COLO829 (cell line): ENCODE data around the gene POTEF.
"Not testable (repeated sequence)": the region's sequence is repeated elsewhere in the genome, so short reads cannot be mapped to it uniquely, and the experiment has no call there.

Source experiments
- DNase-seq: peaks from one replicate; pipeline ENCODE4 v3.0.0; 2012; ENCODE audit warnings: low spot score

Gene POTEF

DNA sequence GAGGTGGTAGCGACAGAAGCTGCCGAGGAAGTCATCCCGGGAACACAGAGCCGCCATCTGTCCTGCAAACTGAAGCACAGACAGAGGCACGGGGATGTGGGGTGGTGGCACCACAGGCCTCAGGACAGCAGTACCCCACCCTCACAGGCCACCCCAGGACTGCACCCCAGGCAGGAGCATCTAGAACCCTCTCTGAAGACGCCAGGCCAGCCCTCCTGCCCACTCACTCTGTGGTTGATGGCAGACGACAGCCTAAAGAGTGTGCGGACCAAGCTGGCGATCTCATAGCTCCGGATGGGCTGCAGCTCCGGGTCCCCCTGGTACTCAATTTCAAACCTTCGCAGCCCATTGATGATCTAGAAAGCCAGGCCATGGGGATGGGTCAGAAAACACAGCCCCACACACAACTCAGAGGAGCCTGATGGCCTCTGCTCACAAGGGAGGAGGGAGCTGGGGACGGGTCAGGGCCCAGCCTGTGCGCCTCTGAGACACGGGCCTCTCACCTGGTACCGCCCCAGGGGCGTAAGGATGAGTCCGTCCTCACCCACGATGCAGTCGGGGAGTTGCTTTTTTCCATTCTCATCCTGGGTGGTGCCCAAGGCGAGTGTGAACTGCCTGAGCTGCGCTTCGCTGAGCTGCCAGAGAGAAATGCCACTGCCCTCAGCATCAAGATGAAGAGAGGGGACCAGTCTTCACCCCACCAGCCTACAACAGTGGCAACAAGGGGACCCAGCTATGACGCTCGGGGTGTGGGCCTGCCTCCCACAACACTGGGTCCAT is 24.0 kb upstream of the POTEF start:
- DNase-seq: no peak

DNA sequence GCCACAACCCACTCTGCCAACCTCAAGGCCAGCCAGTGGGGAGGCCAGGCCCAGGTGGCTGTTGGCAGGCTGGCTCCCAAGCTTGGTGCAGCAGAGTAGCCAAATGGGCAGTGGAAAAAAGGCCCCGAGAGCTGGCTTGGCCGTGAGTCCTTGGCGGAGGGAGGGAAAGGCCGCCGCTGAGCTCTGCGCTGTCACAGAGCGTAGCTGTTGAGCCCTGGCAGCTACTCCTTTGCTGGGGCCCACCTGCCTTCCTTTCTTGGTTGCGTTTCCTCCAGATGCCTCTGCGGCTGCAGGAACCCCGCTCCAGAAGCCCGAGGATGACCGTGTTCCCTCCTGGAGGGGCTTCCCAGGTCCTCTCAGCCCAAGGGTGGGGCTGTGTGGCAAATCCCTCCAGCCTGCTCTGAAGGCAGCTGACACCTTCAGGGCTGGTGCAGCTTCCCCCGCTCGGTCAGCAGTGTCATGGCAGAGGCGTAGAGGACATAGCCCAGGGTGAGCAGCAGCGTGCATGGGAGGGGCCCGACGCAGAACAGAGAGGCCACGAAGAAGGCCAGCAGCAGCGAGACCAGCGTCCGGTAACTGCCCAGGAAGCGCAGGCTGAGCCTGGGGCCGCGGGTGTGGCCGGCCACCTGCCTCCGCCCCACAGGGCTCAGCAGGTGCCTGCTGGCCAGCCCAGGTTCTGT is 23.3 kb upstream of the POTEF start:
- DNase-seq: not testable (repeated sequence)

DNA sequence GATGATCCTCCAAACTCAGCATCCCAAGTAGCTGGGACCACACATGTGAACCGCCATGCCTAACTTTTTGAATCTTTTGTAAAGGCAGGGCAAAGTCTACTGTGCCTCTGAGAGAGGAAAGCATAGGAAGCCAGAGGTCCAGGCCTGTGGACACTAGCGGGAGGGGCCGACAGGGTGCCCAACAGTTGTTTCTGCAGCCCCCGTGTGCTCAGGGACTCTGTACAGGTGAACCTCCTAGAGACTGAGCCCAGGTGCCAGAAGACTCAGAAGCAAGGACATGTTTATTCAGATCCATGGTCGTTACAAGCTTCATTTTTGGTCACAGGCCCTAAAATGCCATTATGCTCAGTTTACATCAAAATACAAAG is 22.1 kb upstream of the POTEF start:
- DNase-seq: not testable (repeated sequence)

DNA sequence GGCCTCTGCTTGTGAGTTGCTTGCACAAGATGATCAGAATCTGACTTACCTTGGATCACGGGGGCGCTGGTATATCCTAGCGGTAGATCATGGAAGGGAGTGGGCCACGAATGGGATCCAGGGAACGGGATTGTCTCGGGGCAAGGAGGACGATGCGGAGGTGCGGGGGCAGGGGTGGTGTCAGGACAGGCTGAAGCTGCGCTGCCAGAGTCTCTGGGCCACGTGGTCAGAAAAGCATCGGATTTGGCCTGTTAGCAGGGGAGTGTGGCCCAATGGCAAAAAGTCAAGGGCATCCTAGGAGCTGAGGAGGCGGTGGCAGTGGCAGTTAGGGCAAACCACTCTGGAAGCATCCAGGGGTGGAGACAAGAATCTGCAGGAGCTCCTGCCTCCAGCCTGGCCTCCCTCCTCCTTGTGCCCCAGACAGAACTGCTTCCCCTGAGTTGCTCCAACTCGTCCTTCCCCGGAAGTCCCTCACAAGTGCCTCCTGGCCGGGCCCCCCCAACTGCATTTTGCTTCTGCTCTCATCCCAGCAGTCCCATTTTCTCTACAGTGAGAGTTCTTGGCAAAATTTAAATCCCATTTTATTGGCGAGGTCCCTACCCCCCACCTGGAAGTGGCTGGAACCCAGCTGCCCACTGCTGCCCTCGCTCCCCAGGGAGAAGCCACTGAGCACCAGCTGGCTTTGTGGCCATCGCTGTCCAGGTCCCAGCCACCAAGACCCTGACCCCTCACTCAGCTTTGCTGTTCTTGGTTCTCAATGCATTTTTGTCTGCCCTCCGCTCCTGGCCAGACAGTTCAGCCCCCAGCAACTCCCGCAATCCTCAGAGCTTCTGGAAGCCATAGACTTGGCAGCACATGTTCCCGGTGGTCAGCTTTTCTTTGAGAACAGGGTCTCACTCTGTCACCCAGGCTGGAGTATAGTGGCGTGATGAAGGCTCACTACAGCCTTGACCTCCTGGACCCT is 21.4 kb upstream of the POTEF start:
- DNase-seq: no peak

DNA sequence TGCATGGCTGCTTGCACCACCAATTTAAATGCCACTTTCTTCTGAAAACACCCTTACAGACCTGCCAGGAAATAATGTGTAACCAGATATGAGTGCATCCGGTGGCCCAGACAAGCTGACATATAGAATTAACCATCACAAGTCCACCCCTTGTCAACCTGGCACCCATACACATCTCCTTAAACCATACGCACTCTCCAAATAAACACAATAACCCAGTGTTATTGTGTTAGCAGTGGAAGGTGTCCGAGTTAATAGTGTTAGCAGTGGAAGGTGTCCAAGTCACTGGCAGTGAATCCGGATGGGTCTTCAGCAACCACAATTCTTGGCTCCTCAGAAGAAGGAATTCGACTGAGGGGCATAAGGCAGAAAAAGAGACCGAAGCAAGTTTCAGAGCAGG is 19.5 kb upstream of the POTEF start:
- DNase-seq: not testable (repeated sequence)

DNA sequence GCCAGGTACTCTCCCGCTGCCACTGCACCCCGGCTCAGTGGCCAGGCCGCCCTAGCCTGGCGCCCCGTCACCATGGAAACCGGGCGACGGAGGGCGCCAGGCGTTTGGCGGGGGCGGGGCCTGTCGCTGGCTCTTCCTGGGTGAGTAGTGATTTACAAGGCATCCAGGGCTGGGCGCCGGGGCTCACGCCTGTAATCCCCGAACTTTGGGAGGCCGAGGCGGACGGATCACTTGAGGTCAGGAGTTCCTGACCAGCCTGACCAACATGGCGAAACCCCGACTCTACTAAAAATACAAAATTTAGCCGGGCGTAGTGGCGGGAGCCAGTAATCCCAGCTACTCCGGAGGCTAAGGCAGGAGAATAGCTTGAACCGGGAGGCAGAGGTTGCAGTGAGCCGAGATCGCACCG is 16.0 kb upstream of the POTEF start, which contains the start of gene CCDC74B:
CCDC74B (minus strand) TSS at position 107 of the 409 bp plus-strand sequence. CDS start 116 bp downstream, outside the sequence.
- not testable (repeated sequence) for DNase-seq

DNA sequence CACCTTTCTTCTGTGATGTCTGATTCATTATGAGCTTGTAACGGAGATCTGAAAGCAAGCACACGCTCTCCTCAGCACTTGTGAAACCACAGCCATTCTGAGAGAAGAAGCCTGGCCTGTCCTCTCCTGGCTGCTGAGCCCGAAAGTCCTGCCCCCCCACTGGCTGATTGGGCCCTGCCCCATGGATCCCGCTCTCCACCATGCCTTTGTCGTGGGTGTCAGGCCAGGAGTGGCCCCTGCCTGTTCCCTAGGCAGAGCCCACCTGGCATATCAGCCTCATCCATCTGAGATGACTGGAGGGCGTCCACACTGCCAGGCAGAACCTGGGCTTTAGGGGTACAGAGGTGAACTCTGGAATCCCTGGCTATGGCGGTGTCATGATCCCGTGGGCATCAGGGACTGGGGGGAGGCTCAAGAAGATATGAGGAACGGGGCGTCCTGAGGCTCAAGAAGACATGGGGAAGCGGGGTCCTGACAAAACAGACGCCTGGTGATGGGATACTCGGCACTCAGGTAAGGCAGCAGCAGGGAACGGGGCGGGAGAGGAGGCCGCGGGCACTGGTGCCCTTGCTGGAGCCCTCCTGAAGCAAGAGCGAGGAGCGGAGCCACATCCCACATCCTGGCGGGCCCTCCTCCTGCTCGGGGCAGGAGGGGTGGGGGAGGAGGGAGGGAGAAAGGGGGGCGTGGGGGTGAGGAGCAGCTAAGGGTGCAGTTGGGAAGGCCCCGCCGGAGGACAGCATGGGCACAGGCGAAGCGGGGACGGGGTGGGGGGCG is 14.4 kb upstream of the POTEF start:
- DNase-seq: not testable (repeated sequence)

DNA sequence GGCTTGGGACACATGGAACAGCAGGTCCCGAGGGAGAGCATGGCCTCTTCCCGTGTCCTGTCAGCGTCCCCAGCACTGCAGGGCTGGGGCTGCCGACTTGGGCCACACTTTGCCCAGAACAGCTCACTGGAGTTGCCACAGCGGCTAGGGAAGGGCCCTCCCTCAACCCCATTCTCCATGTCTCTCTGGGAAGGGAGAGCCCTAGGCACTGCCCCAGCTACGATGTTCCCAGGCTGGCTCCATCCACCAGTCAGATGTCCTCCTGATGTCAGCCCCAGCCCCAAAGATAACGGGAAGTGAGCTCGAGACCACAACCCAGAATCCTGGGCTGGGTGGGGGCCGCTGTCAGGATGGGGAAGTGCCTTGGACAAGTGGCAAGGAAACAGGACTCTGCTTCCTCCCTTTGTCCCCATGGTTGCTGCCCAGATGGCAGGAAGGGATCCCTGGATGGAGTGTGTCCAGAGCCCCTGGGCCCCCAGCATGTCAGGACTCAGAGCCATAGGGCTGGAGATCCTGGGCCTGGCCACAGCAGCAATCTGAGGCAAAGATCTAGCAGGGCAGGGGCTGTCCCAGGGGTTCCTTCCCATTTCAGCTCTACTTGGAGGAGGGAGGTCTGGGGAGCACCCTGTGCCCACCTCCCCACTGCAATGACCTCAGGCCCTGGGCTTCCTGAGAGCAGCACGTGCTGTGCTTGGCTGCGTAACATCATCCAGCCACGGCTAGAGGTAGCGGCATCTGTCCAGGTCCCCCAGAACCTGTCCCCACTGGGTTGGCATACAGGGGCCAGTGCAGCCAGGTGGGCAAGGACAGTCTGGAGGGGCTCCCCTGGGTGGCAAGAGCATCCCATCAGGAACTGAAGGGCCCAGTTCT is 13.6 kb upstream of the POTEF start:
- not testable (repeated sequence) for DNase-seq

DNA sequence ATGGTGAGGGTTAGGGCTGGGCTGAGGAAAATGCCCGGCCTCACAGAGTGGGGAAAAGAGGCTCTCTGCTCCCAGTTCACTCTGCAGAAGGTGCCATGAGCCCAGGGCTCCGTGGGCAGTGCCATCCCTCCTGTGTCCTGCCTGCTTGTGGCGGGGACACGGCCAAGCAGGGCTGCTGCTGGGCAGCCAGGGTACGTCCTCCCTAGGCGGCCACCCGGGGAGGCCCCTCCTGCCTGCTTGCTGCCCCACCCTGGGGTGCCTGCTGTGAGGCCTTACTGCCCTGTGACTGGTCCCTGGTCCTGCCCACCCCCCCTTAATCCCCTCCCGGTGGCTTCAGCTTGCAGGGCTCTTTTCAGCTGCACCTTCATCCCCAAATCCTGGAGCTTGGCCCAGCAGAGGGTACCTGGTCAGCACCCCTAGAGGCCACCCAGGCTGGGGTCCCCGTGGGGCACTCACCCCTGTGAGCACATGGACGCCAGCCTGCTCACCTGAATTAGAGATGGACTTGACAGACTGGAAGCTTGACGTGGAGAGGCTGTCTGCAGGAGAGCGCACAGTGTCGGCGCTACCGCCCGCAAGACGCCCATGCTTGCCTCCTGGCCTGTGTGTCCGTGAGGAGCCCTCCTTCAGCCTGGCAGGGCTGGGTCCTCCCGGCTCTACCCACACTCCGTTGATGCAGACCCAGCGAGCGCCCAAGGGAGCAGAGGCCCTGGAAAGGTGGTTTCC is 12.8 kb upstream of the POTEF start:
- not testable (repeated sequence) for DNase-seq

DNA sequence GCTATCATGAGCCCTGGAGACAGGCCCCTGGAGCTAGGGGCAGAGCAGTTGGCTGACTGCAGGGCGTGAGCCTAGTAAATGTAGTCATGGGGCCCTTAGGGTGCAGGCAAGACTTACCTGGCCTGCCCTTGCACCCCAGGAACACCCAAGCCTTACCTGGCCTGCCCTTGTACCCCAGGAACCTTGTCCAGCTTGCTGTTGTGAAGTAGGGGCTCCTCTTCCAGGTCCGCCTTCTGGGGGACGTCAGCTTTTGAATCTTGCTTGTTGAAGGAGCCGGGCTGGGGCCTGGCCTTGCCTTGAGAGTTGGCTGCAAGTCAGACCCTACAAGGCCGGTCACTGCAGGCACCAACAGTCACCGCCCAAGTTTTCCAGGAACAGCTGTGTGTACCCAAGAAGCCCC is 12.0 kb upstream of the POTEF start:
- not testable (repeated sequence) for DNase-seq

DNA sequence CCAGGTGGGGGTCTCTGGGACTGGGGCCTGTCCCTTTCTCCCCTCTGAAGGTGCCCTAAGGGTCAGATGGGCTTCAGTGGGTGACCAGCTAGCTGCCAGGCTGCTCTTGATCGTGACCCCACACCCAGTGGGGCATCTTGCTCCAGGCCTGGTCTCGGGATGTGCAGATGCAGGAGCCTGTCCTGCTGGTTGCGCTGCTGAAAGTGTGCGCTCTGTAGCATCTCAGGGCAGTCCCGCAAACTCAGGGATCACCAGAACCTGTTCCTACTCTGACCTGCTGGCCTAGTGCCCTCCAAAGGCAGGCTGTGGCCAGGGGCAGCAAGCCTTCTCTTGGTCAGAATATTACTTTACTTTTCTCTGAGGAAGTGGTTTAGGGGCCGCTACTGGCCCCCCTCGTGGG is 11.5 kb upstream of the POTEF start:
- not testable (repeated sequence) for DNase-seq

DNA sequence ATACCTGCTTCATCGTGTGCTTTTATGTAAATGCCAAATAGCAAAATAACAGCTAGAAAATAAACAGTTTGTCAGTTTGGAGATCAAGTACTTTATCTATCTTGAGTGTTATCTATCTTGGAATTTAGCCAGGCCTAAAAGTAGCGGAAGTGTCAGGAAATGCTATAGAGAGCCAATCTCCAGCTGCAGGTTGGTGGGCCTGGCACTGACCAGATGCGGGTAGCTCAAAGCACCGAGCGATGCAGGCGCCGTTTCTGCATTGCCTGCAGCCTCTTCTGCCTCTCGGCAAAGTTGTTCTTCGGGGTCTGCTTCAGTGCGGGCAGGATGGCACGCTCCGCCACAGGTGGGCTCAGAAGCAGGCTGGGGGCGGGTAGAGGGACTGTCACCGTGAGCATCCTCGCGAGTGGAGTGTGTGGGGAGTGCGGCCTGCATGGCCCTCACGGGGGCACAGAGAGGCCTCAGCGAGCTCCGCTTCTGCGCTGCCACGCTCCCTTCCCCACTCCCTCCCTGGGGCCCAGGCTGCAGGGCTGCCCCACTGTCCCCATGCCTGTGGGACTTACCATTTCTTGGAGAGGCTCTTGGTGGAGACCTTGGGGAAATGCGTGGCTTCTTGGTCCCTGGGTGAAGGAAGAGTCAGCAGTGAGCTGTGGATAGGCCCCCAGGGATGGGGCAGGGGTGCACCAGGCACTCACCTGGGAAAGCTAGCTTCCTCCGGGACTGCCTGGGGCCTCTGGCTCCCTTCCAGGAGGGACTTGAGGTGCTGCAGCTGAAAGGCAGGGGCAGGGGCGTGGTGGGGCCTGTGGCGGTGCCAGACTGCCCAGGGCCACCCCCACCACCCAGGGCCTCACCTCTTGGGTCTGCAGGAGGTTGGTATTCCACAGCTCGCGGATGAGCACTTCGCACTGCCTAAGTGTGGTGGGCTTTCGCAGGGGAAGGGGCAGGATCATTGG is 10.6 kb upstream of the POTEF start:
- not testable (repeated sequence) for DNase-seq

DNA sequence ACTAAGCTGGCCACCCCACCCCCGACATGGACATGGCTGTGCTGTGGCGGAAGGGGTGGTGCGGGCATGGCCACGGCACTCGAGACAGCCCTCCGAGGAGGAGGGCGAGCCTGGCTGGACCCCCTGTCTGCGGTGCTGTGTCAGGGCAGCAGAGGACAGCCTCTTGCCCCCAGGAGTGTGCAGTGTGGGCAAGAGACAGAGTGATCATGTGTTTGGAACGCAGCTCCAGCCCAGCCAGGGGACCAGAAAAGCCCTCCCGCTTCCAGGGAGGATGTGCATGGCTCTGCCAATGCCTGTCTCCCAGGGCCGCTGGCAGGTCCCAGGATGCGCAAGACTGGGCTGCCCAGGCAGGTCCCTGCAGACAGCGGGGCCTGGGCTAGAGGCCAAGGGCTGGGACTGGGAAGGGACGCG is 9.8 kb upstream of the POTEF start:
- DNase-seq: not testable (repeated sequence)

DNA sequence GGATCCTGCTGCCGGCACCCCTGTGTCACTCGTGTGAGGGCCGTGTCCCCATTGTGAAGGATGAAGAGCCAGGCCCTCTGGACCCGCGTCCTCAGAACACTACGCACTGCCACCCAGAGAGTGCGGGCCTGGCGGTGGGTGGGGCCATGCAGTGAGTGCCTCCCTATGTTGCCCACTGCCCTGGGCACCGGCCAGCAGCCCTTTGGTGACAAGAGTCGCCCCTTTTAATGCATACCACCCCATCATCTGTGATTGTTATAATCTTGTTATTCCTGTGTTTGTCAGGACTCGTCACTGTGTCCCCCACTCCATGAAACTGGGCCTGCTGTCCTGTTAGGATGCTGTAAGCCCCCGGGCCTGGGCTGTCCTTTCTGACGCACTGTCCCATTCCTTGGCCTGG is 9.3 kb upstream of the POTEF start:
- DNase-seq: not testable (repeated sequence)

DNA sequence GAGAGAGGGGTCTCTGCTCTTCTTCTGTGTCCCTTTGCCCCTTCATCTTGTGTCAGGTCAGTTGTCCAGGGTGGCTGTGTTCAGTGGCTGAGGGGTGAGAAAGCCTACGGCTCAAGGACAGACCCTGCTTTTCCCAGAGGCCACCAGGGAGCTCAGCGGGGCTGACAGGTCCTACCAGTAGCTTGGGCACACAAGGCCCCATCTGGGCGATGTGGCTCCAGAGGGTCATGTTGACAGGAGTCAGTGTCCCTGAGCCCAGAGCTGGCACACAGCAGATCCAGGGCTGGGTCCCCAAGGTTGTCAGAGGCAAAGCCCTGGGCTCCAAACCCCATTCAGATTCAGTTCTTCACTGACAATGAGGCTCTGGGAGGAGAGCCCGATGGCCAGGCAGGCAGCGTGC is 8.1 kb upstream of the POTEF start:
- DNase-seq: not testable (repeated sequence)

DNA sequence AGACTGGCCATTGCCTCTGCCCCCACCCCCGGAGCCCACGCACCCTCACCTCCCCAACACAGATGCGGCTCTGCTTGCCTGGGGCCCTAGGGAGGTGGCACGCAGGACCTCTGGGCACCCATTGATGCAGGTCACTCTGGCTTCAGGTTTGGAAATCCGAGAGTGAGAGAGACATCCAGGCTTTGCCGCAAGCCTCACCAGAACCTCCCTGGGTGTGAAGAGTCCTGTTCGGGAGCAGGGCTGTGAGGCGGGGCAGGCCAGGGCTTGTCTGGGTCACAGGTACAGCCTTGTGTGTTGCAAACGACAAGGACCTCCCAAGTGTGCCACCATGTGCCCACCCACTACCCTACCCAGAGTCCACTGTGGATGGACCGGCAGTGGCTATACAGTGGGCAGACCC is 7.5 kb upstream of the POTEF start:
- not testable (repeated sequence) for DNase-seq

DNA sequence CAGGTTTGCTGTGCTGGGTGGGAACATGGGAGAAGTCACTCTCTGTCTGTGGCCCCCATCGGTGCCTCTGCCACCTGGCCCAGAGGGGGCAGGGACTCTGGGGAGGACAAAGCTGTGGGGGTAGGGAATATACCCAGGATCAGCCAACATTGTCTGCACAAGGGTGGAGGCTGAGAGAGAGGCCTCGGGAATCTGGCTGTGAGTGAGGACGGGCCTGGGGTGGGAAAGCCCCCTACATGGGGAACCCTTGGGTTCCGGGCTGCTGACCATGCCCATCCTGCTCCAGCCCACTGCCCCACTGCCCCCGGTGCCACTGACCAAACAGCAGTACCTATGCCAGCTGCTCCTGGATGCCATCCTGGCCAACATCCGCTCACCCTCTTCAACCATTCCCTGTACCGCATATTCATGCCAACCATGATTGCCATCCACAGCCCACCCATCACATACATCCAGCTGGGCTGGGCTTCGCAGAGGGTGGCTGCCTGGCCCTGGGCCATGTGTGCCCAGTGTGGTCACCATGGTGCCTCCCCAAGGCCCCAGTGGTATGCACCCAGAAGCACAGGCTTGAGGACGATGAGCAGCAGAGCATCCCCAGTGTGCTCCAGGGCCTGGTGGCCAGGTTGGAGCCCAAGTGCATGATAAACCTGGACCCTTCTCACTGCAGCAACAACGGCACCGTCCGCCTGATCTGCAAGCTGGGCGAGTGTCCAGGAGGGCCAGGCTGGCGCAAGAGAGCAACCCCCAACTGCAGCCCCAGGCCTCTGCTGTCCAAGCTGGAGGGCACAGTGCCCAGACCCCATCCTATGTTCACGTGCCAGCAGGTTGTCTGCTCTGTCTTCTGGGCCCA is 6.9 kb upstream of the POTEF start:
- DNase-seq: no peak

DNA sequence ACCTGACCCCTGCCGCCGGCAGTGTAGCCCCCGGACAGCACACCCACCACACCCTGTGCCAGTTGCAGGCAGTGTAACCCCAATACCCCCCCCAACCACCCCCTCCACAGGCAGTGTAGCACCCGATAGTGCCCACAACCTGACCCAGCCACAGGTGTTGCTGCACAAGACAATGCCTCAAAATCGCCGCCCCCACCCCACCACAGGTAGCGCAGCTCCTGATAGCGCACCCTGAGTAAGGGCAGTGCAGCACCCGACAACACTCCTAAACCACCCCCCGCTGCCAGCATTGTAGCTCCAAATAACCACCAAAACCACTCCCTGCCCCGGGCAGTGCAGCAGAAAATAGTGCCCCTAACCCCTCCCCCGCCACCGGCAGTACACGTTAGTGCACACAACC is 558 bp downstream of the POTEF start:
- DNase-seq: not testable (repeated sequence)
